DMS53 treated with DMSO at 0.1 percent for 48 hours (cell line): ENCODE results near the gene CSMD2.

Source experiments
- DNase-seq: peaks from one replicate; lab custom pipeline; 2025; ENCODE audit not compliant: unreplicated experiment; lab: John Stamatoyannopoulos, UW

Gene CSMD2

DNA sequence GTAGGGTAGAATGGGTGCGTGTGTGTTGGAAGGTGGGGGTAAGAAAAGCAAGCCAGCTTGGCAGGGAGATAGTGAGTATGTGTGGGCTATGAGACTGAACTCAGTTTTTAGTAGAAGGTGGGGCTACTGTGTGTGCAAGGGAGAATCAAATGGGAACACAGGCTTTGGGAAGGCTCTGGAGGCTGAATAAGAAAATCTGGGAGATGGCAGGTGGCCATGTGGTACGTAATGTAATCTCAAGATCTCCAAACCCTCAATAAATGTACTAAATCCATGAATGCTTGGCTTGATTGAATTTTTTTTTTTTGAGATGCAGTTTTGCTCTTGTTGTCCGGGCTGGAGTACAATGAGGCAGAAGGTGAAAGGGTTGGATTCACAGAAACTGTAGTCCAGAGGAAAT is 696.1 kb downstream of the CSMD2 start:
- no peak for DNase-seq

DNA sequence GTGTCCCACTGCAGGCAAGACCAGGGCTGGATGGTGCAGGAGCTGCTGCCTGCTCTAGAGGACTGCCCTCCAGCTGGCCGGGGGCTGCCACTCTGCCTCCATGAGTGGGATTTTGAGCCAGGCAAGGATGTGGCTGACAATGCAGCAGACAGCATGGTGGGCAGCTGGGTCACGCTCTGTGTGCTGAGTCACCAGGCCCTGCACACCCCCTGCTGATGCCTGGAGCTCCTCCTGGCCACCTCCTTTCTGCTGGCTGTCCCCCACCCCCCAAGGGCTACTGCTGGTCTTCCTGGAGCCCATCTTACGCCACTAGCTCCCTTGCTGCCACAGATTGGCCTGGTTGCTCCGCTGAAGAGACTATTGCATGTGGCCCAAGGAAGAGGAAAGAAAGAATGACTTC is 696.5 kb downstream of the CSMD2 start:
- no peak for DNase-seq

DNA sequence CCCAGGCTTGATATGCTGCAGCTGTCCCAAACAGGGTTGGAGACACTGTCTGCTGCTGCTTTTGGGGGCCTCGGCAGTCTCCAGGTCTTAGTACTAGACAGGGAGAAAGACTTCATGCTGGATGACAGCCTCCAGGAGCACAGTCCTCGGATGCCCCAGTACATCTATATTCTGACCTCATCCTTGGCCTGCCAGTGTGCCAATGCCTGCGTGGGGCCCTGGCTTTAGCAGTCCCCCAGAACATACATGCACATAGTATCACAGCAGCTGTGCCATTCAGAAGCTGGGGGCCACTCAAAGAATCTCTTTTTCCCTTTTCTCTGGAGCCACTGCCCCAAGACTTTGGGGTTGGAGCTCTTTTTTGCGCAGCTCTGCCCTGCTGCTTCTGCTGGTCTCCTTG is 697.0 kb downstream of the CSMD2 start:
- no peak for DNase-seq

GRCh38 chr1:33466159-33466558 is 698.9 kb downstream of the CSMD2 start:
- DNase-seq: no peak

- DNase-seq: no peak
These were observed 699.7 kb downstream of the CSMD2 start for GRCh38 chr1:33465316-33465715.

- DNase-seq: no peak
These were observed 700.5 kb downstream of the CSMD2 start for GRCh38 chr1:33464552-33464951.
